NCI-H510A (cell line): ENCODE data around the gene LTO1.
"Not testable (repeated sequence)": the region's sequence is repeated elsewhere in the genome, so short reads cannot be mapped to it uniquely, and the experiment has no call there.

Experiments
- DNase-seq: peaks from one replicate; lab custom pipeline; 2025; lab: John Stamatoyannopoulos, UW

Gene LTO1

DNA sequence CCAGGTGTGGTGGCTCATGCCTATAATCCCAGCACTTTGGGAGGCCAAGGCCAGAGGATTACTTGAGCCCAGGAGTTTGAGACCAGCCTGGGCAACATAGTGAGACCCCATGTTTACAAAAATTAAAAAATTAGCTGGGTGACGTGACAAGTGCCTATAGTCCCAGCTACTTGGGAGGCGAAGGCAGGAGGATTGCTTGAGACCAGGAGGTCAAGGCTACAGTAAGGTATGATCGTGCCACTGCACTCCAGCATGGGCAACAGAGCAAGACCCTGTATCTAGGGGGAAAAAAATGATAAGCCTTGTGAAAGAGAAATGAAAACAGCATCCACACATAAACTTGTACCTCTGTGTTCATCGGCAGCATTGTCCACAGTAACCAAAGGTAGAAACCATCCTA, 42.3 kb downstream of the LTO1 start:
- no peak for DNase-seq

DNA sequence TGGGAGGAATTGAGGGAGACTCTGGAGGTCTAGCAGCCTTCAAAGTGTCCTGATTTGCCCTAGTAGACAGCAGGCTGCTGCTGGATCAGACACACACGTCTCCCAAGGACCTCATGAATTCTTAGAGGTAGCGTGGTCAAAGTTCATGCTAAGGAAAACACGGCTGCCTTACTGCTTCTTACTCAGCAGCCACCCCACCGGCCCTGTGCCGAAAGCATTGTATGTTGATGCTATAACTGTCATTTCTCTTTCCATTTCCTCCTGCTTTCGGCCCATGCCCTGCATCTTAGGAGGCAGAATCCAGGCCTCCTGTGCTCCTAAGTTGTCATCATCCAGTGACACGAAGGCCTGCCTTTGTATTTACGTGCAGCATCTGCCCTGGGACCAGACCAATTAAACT, 44.7 kb downstream of the LTO1 start:
- no peak for DNase-seq

DNA sequence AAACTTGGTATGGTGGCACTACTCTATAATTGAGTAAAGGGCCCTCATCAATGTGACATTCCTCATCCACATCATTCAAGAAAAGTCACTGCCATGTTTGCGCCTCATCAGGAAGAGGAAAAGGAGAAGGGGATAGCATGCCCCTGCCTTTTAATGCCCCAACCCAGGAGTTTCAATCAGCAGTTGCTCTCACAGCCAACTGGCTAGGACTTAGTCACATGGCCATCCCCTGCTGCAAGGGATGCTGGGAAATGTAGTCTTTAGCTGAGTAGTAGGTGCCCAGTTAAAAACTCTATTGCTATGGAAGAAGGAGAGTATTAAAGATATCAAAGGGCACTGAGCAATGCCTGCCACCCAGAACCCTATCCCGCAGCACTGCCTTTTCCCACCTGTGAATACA, 45.1 kb downstream of the LTO1 start:
- DNase-seq = no peak

DNA sequence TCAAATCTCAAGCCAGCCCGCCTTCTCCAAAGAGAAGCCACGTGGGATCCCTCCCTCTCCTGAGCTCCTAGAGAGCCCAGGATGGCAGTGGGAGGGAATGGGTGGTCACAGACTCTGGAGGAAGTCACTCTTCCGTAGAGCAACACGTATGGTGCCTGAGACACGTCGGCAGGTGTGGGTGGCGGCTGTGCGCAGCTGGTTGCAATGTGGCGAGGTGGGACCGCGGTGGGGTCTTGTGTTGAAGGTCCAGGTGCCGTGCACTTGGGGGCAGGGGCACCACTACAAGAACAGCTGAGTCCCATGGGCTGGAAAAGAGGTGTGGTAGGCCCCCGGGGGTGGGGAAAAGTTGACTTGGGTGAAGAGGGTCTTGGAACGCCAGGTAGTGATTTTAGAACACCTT, 47.6 kb downstream of the LTO1 start:
- no peak for DNase-seq

DNA sequence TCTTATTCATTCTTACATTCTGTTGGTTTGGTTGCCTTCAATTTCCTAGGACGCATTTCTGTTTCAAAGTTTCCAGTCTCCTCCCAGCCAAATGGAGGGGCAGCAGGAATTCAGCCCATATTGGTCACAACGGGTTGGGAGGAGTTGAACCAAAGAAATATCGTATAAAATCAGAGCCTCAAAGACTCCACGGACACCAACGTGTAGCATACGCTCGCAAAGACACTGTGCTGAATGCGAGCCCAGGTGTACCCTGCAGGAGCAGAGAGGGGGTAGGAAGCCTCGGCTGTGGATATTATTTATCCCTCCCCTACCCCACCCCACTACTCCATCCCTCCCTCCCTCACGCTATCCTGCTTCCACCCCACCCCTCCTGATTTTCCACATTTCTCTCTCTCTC, 49.7 kb downstream of the LTO1 start:
- no peak for DNase-seq

DNA sequence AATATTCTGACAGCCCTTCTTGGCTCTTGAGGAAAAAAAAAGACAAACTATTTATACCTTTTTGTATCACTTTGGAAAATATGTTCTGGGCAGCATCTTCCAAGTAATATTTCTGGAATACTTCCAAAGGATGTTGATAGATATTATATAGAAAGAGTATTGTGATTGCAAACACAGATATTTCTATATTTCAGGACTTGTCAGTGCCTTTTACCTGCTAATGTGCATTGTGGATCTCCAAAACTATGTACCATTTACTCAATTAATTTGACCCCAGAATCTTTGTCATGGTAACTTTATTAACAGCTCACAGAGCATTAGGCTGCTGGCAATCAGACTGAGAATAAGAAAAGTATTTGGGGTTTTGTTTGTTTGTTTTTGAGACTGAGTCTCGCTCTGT, 50.9 kb downstream of the LTO1 start:
- DNase-seq = no peak

DNA sequence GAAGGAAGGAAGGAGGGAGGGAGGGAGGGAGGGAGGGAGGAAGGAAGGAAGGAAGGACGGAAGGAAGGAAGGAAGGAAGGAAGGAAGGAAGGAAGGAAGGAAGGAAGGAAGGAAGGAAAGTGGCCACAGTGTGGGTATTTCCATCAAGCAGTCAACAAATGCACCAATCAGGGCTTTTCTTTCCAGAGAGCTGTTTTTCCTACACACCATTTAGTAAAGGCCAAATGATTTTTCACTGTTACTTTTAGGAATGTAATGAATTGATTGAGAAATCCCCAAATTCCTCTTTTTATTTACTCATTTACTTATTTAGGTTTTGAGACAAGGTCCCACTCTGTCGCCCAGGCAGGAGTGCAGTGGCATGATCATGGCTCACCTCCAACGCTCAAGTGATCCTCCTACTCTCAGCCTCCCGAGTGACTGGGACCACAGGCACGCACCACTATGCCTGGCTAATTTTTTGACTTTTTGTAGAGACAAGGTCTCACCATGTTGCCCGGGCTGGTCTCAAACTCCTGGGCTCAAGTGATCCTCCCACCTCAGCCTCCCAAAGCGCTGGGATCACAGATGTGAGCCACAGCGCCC, 53.0 kb downstream of the LTO1 start:
- DNase-seq = not testable (repeated sequence)

DNA sequence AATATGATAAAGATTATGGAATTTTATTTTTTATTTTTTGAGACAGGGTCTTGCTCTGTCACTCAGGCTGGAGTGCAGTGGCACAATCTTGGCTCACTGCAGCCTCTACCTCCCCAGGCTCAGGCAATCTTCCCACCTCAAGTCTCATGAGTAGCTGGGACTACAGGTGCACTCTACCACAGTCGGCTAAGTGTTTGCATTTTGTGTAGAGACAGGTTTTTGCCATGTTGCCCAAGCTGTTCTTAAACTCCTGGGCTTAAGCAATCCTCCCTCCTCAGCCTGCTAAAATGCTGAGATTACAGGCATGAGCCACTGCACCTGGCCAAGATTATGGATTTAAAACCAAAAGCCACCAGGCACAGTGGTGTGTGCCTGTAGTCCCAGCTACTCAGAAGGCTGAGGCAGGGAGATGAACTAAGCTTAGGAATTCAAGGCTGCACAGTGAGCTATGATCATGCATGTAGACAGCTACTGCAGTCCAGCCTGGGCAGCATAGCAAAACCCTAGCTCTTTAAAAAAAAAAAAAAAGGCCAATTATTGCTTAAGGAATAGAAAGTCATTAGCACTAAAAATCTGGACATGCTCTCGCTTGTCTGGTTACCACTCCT, 54.4 kb downstream of the LTO1 start:
- DNase-seq = no peak

DNA sequence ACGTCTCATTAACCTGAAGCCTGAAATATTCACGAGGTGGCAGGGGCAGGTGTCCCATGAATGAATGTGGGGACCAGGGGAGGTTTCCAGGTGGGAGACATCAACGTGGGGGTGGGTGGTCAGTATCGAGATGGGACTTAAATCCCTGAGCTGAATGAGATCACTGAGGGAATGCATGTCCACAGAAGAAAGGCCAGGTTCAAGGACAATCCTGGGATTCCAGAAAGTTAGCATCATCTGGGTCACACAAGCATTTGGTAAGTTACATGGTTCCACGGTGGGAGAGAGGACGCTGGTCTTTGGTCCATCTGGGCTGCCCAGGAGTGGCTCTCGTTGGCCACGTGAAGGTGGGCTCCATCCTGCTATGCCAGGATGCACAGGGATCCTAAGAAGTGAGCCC, 56.9 kb downstream of the LTO1 start:
- no peak for DNase-seq

DNA sequence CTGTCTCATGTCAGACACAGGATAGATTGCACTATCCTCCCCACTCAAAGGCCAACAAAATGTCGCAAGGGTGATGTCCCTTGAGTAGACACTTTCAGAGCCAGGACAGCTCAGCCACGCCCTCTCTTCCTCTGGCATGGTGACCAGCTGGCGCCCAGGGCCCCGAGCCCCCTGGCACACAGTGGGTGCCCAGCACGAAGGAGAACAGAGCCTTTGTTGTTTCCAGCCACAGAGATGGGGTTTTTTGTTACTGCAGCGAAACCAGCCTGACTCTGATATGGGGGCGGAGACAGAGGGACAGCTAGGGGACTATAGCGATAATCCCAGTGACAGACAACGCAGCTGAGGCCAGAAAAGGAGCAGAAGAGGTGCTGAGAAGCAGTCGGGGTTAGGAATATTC, 57.5 kb downstream of the LTO1 start:
- no peak for DNase-seq

DNA sequence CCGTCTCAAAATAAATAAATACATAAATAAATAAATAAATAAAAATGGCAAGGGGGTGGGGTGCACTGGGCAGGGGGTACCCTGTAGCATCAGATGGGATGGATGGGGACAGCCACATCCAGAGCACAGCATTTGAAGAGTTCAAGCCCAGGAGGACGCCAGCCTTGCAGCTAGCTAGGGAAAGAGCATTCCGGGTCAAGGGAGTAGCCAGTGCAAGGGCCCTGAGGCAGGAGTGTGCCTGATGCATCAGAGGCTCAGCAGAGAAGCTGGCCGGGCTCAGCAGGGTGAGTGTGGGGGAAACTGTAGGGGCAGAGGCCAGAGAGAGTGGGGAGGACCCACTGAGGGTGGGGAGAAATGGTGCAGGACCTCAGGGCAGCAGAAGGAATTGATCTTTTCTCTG, 57.9 kb downstream of the LTO1 start:
- no peak for DNase-seq
